Choroid plexus epithelial cell (primary cell): ENCODE measurements around the gene HBG2.

Source experiments
- DNase-seq: peaks from one replicate; pipeline ENCODE4 v3.0.0-alpha.2; 2010; ENCODE audit warnings: low read depth
- H3K4me3 ChIP-seq: 2 replicates; pipeline ENCODE4 v1.5.1; 2011; ENCODE audit warnings: low read depth, mild to moderate bottlenecking, control low read depth, low read length, moderate library complexity
- TF ChIP-seq, protein P1 (sequence below): conservative IDR thresholded peaks from 2 replicates; pipeline ENCODE4 v1.5.1; 2011; ENCODE audit warnings: low read depth, mild to moderate bottlenecking, control low read depth, inconsistent platforms, low read length, moderate library complexity

Gene HBG2

DNA sequence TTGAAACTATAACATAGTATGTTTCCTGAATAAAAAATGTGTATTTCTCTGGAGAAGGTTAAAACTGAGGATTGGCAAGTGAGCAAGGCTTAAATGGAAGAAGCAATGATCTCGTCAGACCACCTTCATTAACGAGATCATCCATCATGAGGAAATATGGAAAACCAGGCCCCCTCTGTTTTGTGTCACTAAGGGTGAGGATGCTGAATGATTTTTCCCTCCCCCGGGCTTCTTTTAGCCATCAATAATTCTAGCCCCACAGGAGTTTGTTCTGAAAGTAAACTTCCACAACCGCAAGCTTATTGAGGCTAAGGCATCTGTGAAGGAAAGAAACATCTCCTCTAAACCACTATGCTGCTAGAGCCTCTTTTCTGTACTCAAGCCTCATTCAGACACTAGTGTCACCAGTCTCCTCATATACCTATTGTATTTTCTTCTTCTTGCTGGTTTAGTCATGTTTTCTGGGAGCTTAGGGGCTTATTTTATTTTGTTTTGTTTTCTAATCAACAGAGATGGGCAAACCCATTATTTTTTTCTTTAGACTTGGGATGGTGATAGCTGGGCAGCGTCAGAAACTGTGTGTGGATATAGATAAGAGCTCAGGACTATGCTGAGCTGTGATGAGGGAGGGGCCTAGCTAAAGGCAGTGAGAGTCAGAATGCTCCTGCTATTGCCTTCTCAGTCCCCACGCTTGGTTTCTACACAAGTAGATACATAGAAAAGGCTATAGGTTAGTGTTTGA is 21.0 kb upstream of the HBG2 start:
- no peak for DNase-seq
- H3K4me3 ChIP-seq: no peak overlapping the region
- TF ChIP-seq, protein P1, sequence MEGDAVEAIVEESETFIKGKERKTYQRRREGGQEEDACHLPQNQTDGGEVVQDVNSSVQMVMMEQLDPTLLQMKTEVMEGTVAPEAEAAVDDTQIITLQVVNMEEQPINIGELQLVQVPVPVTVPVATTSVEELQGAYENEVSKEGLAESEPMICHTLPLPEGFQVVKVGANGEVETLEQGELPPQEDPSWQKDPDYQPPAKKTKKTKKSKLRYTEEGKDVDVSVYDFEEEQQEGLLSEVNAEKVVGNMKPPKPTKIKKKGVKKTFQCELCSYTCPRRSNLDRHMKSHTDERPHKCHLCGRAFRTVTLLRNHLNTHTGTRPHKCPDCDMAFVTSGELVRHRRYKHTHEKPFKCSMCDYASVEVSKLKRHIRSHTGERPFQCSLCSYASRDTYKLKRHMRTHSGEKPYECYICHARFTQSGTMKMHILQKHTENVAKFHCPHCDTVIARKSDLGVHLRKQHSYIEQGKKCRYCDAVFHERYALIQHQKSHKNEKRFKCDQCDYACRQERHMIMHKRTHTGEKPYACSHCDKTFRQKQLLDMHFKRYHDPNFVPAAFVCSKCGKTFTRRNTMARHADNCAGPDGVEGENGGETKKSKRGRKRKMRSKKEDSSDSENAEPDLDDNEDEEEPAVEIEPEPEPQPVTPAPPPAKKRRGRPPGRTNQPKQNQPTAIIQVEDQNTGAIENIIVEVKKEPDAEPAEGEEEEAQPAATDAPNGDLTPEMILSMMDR: no peak

DNA sequence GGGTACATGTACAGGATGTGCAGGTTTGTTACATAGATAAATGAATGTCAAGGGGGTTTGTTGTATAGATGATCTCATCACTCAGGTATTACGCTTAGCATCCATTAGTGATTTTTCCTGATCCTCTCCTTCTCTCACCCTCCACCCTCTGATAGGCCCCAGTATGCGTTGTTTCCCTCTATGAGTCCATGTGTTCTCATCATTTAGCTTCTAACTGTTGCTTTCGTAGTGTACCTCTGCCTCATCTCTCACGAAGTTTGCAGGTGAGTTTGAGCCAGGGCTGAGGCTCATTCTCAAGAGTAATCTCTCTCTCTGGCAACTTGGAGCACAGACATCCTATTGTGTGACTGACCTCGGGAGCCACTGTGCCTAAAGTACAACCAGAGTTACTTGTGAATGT is 19.8 kb upstream of the HBG2 start:
- TF ChIP-seq, protein P1: no peak
- no peak overlapping the region for H3K4me3 ChIP-seq
- DNase-seq: no peak

DNA sequence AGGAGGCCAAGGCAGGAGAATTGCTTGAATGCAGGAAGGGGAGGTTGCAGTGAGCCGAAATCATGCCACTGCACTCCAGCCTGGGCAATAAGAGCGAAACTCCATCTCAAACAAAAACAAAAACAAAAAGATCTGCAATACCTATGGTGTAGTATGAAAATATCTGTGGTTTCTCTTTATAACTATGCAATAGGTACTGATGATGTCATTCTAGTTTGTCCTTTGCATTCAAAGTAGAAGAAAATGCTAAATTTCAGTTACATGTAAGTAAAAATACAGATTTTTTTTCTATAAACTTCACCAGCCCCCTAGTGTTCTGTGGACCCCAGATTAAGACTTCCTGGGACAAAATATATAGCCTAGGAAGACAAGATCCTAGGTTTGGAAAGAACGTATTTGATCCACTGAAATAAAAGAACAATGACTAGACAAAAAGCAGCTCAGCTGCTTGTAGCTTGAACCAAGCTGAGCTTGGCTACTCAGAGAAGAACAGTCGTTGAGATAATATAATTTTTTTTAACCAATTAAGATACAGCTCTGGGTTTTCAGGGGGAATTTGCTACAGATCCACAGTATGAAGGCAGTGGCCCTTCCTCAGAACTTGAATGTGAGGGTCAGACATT is 17.9 kb upstream of the HBG2 start:
- TF ChIP-seq, protein P1: no peak
- no peak for DNase-seq
- H3K4me3 ChIP-seq: no peak overlapping the region

DNA sequence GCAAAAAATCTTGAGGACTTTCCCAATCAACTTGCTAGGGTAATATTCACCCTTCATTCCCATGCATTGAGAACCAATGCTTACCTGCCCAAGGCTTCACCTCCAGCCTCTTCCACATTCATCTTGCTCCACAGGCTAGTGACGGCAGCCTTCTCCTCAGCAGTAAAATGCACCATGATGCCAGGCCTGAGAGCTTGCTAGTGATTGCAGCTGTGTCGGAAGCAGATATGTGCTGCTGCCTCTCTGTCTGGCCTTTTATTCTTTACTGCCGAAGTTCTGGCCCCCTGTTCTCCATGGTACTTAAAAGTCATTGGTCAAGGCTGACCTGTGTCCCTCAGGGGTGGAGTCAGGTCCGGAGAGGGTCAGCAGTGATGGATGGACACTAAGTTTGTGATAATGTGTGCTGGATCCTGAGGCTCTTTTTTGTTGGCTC is 15.2 kb upstream of the HBG2 start, which contains the start of gene HBE1:
Gene HBE1, minus strand, starts transcription at position 231 of the 433 bp plus-strand sequence. Its CDS starts 55 bp downstream, at position 176.
- TF ChIP-seq, protein P1: no peak
- H3K4me3 ChIP-seq: no peak within 1 kb of the TSS
- no peak for DNase-seq

DNA sequence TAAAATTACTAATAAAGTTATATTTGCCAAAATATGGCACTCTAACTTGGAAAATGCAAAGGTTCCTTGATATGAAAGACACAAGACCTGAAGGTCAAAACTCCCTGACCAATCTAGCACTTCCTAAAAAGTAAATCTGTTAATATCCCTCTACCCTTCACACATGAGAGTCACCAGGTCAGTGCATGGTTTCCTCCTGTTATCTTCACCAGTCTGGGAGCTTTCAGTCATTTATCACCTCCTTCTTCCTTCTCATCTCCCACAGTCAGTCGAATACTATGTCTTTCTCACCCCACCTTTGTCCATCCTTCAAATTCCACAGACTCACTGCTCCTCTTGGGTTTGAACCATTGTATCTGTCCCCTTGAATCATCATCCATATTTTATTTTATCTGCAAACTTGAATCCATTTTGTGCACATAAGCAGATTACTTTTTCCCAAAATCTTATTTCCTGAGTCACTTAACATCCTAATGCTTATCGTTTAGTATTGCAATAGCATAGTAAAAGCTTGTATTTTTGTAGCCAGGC is 12.5 kb upstream of the HBG2 start:
- no peak for DNase-seq
- no peak overlapping the region for H3K4me3 ChIP-seq
- TF ChIP-seq, protein P1: no peak

DNA sequence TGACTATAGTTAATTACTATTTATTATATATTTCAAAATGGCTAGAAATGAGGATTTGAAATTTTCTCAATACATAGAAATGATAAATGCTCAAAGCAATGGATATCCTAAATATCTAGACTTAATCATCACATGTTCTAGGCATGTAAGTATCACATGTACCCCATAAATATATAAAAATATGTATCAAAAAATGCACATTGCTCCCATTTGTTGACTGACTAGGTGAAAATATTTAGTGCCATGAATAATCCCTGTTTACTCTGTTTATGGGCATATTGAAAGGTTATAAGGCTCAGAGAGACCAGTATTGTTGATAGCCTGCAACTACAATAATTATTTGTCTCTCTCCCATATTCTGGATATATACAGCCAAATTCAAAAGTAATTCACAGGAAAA is 12.0 kb upstream of the HBG2 start:
- TF ChIP-seq, protein P1: no peak
- no peak overlapping the region for H3K4me3 ChIP-seq
- no peak for DNase-seq

DNA sequence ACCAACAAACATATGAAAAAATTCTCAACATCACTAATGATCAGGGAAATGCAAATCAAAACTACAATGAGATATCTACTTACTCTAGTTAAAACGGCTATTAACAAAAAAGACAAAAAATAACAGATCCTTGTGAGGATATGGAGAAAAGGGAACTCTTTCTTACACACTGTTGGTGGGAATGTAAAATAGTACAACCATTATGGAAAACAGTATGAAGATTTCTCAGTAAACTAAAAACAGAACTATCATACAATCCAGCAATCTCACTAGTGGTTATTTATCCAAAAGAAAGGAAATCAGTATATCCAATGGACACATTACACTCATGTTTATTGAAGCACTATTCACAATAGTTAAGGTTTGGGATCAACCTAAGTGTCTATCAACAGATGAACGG is 11.3 kb upstream of the HBG2 start:
- TF ChIP-seq, protein P1: no peak
- DNase-seq: no peak
- H3K4me3 ChIP-seq: no peak overlapping the region
